GM20000 (cell line): Measurements from ENCODE around the gene SLC41A1.

Experiments used
- DNase-seq: peaks from one replicate; pipeline ENCODE4 v3.0.0; 2012; ENCODE audit warnings: low spot score
- TF ChIP-seq, protein P1 (sequence below): IDR thresholded peaks from 2 replicates; pipeline ENCODE4 v1.5.1; 2012; ENCODE audit warnings: mild to moderate bottlenecking, control low read depth; ENCODE audit errors: extremely low read depth, missing control alignments

The SLC41A1 gene

DNA sequence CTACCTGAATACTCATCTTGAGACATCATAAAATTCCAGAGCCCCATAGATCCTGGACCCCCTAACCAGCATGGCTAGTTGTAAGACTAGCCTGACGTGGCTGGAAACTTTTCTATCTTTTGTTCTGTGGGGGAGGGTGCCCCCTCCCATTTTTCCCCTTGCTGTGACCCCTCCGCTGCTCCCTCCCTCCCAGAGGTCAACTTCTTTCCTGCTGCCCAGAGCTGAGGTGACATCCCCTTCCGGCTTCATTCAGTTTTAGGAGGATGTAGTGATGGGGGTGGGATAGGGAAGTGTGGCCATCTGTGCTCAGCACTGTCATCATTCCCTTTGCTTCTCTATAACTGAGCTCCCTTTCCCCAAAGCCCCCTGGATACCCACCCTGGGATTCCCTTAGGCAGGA is 4.4 kb upstream of the SLC41A1 start:
- DNase-seq: no peak
- TF ChIP-seq, protein P1, sequence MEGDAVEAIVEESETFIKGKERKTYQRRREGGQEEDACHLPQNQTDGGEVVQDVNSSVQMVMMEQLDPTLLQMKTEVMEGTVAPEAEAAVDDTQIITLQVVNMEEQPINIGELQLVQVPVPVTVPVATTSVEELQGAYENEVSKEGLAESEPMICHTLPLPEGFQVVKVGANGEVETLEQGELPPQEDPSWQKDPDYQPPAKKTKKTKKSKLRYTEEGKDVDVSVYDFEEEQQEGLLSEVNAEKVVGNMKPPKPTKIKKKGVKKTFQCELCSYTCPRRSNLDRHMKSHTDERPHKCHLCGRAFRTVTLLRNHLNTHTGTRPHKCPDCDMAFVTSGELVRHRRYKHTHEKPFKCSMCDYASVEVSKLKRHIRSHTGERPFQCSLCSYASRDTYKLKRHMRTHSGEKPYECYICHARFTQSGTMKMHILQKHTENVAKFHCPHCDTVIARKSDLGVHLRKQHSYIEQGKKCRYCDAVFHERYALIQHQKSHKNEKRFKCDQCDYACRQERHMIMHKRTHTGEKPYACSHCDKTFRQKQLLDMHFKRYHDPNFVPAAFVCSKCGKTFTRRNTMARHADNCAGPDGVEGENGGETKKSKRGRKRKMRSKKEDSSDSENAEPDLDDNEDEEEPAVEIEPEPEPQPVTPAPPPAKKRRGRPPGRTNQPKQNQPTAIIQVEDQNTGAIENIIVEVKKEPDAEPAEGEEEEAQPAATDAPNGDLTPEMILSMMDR: no peak

DNA sequence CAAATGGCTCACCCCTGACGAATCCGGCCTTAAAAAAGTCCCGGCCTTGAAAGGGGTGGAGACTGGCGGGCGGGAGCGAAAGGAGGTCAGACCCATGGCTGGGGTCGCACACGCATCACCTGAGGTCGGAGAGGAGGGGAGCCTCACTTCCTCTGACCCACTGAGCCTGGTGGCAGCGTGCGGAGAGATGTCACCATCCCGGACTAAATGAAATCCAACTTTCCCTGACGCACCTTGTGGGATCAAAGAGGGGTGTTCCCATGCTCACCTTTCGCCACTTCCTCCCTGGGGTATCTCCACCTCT is 709 bp upstream of the SLC41A1 start:
- no peak for DNase-seq
- TF ChIP-seq, protein P1: no peak

DNA sequence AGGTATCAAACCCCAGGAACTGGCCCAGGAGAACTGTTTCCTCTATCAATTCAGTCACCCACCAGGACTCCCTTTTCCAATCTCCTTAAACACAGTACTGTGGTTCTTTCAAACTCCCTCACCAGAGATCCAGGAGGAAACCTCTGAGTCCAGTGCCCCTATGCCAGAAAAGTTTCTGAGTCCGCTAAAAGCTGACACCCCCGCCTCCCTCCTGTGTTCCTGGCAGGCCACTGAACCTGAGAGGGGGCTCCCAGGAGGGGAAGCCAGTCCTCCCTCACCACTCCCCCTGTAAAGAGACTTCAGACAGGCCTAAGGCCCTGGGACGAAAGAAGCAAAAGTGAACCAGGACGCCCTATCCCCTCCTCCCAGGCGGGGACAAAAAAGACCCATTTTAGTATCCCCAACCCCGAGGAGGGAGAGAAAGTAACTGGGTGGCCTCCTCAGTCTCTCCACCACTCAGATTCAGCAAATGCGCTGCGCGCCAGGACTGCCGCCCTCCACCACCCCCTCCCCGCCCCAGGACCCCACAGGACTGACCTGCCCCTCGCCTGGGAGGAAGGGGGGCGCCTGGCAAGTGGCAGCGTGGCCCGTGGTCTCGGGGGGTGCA is 624 bp downstream of the SLC41A1 start:
- peak; percentile 52 for DNase-seq
- TF ChIP-seq, protein P1: no peak

DNA sequence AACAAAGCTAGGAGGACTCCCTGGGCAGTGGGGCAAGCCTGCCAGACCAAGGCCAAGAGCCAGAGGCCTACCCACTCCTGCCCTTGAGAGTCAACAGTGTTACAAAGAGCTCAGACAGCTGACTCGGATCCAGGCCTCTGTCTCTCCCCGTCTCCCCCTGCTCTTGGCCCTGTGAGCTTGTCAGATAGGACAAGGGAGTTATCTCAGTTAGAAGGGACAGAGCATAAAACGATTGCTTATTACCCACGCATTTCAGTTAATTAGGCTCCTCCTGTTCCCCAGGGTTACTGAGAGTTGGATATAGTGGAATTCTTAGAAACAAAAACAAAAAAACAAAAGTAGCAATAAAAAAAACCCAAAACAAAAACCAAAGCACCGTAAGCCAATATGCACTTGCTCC is 1.3 kb downstream of the SLC41A1 start:
- TF ChIP-seq, protein P1: no peak
- no peak for DNase-seq

DNA sequence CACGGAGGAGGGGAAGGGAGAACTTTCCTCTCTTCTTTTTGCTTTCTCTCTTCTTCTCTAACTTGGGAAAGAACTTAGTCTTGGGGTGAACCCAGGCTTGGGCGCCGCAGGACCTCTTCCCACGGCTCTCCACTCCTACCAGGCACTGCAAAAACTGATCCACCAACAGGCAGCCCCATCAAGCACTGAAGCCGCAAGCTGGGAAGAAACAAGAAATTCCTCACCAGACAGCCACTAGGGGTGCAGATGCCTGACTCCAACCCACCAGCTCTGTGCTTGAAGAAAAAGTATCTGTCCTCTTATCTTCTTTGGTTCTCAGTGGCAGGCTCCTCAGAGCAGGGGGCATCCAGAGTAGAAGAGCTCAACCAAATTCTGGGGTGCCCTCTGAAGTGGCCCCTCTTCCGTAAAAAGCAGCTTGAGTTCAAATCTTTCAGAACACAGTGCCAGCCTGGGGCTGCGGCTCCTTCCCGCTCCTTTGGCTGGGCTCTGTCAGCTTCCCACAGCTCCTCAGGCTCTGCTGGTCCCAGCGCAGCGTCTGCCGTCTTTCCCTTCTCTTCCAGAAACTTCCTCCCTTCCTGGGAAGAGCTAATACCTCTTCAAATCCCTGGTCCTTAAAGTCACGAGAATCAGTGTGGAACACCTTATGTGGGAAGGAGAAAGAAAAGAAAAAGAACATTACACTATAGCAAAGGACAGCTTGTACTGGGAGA is 2.4 kb downstream of the SLC41A1 start:
- TF ChIP-seq, protein P1: no peak
- no peak for DNase-seq

DNA sequence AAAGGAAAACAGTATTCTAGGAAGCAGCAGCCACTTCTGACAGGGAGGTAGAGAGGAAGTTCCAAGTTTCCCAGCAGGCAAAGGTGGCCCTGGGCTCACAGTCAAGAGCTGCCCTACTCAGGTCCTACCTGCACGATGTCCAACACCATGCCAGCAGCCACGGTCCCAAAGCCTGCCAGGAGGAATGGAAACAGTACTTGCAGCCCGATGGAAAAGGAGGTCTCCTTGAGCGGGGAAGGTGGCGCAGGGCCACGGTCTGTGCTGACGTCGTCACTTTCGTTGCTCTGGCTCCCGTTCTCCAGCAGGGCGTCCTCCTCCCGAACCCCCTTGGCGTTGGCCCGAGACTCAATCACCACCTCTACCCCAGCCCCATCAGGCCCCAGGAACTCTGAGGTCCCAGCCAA is 3.1 kb downstream of the SLC41A1 start:
- TF ChIP-seq, protein P1: no peak

DNA sequence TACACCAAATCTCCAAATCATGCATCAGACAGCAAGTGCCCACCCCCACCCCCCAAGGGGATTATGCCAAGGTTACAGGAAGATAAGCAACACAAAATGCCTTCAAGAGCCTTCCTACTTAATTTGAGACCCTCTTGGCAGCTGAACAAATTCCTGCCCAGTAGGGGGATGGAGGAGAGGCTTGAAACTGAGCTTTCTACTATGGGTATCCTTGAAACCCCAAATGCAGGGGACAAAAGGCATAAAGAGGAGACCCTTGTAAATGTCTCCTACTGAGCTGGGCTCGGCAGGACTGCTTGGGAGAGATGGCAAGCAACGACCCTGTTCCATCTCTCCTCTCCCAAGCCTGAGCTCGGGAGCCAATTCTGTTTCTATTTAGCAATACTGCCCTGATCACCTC is 3.5 kb downstream of the SLC41A1 start:
- no peak for DNase-seq
- TF ChIP-seq, protein P1: no peak

More for the DNA sequence above, 3.1 kb downstream of the SLC41A1 start:
- no peak for DNase-seq
